Liver (tissue), 9 donors: Measurements from ENCODE around the gene DSCAML1. TPM values are rescaled to one million over a fixed set of nuclear protein-coding genes. Genes with fewer than 3 reads are reported as not detected.

Experiments used
- DNase-seq: peaks from one replicate; pipeline ENCODE4 v3.0.0-alpha.2; 2017; ENCODE audit warnings: low spot score
- H3K27ac ChIP-seq, 2 donors: one replicate each; pipeline ENCODE4 v1.7.0; 2013; ENCODE audit warnings: inconsistent platforms in 2 of 2, low read length in 2 of 2, control low read depth in 1 of 2, low read depth in 1 of 2, mild to moderate bottlenecking in 1 of 2
- H3K27me3 ChIP-seq, 4 donors: one replicate each; pipeline versions ENCODE4 v1.6.1 to v1.7.0; 2013; ENCODE audit warnings: low read length in 3 of 4, inconsistent platforms in 1 of 4, mild to moderate bottlenecking in 1 of 4, moderate library complexity in 1 of 4; ENCODE audit not compliant: control insufficient read depth in 4 of 4, insufficient read depth in 4 of 4
- H3K36me3 ChIP-seq, 4 donors: one replicate each; pipeline versions ENCODE4 v1.6.1 to v1.7.0; 2013; ENCODE audit warnings: low read length in 3 of 4, mild to moderate bottlenecking in 3 of 4, low read depth in 1 of 4, moderate library complexity in 1 of 4; ENCODE audit not compliant: control insufficient read depth in 4 of 4, insufficient read depth in 3 of 4
- H3K4me1 ChIP-seq, 4 donors: one replicate each; pipeline versions ENCODE4 v1.6.1 to v1.7.0; 2013; ENCODE audit warnings: low read length in 3 of 4, mild to moderate bottlenecking in 3 of 4, moderate library complexity in 1 of 4; ENCODE audit not compliant: control insufficient read depth in 4 of 4, insufficient read depth in 4 of 4
- H3K4me3 ChIP-seq, 3 donors: one replicate each; pipeline versions ENCODE4 v1.6.1 to v1.7.0; 2013; ENCODE audit warnings: low read length in 3 of 3, control low read depth in 1 of 3, low read depth in 1 of 3, mild to moderate bottlenecking in 1 of 3
- H3K9ac ChIP-seq, 2 donors: one replicate each; pipeline ENCODE4 v1.7.0; 2013; ENCODE audit warnings: low read length in 2 of 2, mild to moderate bottlenecking in 2 of 2, moderate library complexity in 2 of 2, control low read depth in 1 of 2, low read depth in 1 of 2
- H3K9me3 ChIP-seq, 4 donors: one replicate each; pipeline versions ENCODE4 v1.6.1 to v1.7.0; 2013; ENCODE audit warnings: low read length in 3 of 4; ENCODE audit not compliant: control insufficient read depth in 4 of 4
- EGR1 ChIP-seq, 2 donors: IDR thresholded peaks; 2 replicates each; pipeline ENCODE4 v1.6.1; 2016 to 2018; ENCODE audit warnings: antibody characterized with exemption in 2 of 2, low read depth in 2 of 2
- FOXA1 ChIP-seq: IDR thresholded peaks from 2 replicates; pipeline ENCODE4 v1.6.1; 2016; ENCODE audit warnings: antibody characterized with exemption
- FOXA2 ChIP-seq: IDR thresholded peaks from 2 replicates; pipeline ENCODE4 v1.6.1; 2016; ENCODE audit warnings: antibody characterized with exemption
- GABPA ChIP-seq, 2 donors: IDR thresholded peaks in 1 of 2; conservative IDR thresholded peaks in 1 of 2; 2 replicates each; pipeline ENCODE4 v1.6.1; 2016; ENCODE audit warnings: antibody characterized with exemption in 2 of 2, mild to moderate bottlenecking in 1 of 2, moderate library complexity in 1 of 2
- HNF4A ChIP-seq, 2 donors: conservative IDR thresholded peaks; 2 replicates each; pipeline ENCODE4 v1.6.1; 2016; ENCODE audit warnings: antibody characterized with exemption in 2 of 2, mild to moderate bottlenecking in 2 of 2
- HNF4G ChIP-seq: IDR thresholded peaks from 2 replicates; pipeline ENCODE4 v1.6.1; 2016; ENCODE audit warnings: antibody characterized with exemption
- JUND ChIP-seq, 2 donors: IDR thresholded peaks; 2 replicates each; pipeline ENCODE4 v1.6.1; 2016; ENCODE audit warnings: antibody characterized with exemption in 2 of 2
- RAD21 ChIP-seq, 2 donors: IDR thresholded peaks; 2 replicates each; pipeline ENCODE4 v1.6.1; 2016; ENCODE audit warnings: antibody characterized with exemption in 2 of 2, mild to moderate bottlenecking in 2 of 2
- RXRA ChIP-seq, 2 donors: IDR thresholded peaks; 2 replicates each; pipeline ENCODE4 v1.6.1; 2017 to 2018; ENCODE audit warnings: antibody characterized with exemption in 2 of 2, mild to moderate bottlenecking in 1 of 2
- SP1 ChIP-seq: IDR thresholded peaks from 2 replicates; pipeline ENCODE4 v1.6.1; 2018; ENCODE audit warnings: antibody characterized with exemption, mild to moderate bottlenecking
- TAF1 ChIP-seq: conservative IDR thresholded peaks from 2 replicates; pipeline ENCODE4 v1.6.1; 2016; ENCODE audit warnings: antibody characterized with exemption, mild to moderate bottlenecking
- ZBTB33 ChIP-seq: IDR thresholded peaks from 2 replicates; pipeline ENCODE4 v1.6.1; 2016; ENCODE audit warnings: antibody characterized with exemption
- WGBS: extraction: QIAGEN DNeasy Blood & Tissue Kit; methylation state at CpG from one replicate; pipeline ENCODE4 v1.1.7; 2013; 5-methylcytosine and 5-hydroxymethylcytosine counted together
- polyA plus RNA-seq, 2 donors: library from polyadenylated mRNA; stranded (reverse) in 1 of 2; unstranded in 1 of 2; fragments of 200-250 nt in 1 of 2; fragments of >200 nt in 1 of 2; fragmentation: Nextera tagmentation in 1 of 2; extraction: Ambion mirVana in 1 of 2; gene quantifications; one replicate each; pipeline versions ENCODE4 v1.2.1 to v1.2.3, GENCODE V29; 2013 to 2015
- total RNA-seq, 2 donors: library from RNA; depleted of rRNA; stranded (reverse); fragments of >200 nt; gene quantifications; one replicate each; pipeline ENCODE4 v1.2.3, GENCODE V29; 2014
- TF ChIP-seq, protein P1 (sequence below): fragments of 150-350 bp; IDR thresholded peaks from 2 replicates; pipeline ENCODE4 v1.5.1; 2017; ENCODE audit warnings: improper control_type of control experiment, low read depth, low read length; ENCODE audit not compliant: missing input control
- TF ChIP-seq, protein P2 (sequence below): IDR thresholded peaks from 2 replicates; pipeline ENCODE4 v1.6.1; 2016; ENCODE audit warnings: antibody characterized with exemption
- TF ChIP-seq, protein P3 (sequence below): IDR thresholded peaks from 2 replicates; pipeline ENCODE4 v1.6.1; 2016; ENCODE audit warnings: antibody characterized with exemption
- TF ChIP-seq, protein P4 (sequence below): IDR thresholded peaks from 2 replicates; pipeline ENCODE4 v1.6.1; 2016; ENCODE audit warnings: antibody characterized with exemption, mild to moderate bottlenecking
- donor health status: healthy.
- donor health status: healthy.
- donor health status: healthy.
- donor health status: healthy.
- donor health status: healthy.

Gene DSCAML1
- total and polyA plus RNA-seq, 4 donors: 0.07 to 0.42 (median 0.20) TPM

DNA sequence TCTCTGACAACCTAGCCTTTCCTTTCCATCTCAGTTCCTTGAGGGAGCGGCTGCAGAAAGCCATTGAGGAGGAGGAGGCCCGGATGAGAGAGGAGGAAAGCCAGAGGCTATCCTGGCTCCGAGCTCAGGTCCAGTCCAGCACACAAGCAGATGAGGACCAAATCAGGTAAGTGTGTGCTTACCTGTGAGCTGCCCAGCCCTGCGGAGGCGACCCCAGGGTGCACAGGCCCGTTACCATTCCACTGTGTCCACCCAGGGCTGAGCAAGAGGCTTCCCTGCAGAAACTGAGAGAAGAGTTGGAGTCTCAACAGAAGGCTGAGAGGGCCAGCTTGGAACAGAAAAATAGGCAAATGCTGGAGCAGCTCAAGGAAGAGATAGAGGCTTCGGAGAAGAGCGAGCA is 406.3 kb downstream of the DSCAML1 start:
- Histone ChIP-seq H3K4me3 (no peak overlapping the region), H3K27ac (no peak overlapping the region), H3K9me3 (no peaks in the 10 kb centered on the region), H3K4me1 (no peaks in the 10 kb centered on the region), H3K36me3 (peaks cover 13 to 61% (median 27%) of the 10 kb centered on the region in 4 donors), H3K27me3 (no peaks in the 10 kb centered on the region), H3K9ac (no peak overlapping the region)
- TF ChIP-seq, protein P1, sequence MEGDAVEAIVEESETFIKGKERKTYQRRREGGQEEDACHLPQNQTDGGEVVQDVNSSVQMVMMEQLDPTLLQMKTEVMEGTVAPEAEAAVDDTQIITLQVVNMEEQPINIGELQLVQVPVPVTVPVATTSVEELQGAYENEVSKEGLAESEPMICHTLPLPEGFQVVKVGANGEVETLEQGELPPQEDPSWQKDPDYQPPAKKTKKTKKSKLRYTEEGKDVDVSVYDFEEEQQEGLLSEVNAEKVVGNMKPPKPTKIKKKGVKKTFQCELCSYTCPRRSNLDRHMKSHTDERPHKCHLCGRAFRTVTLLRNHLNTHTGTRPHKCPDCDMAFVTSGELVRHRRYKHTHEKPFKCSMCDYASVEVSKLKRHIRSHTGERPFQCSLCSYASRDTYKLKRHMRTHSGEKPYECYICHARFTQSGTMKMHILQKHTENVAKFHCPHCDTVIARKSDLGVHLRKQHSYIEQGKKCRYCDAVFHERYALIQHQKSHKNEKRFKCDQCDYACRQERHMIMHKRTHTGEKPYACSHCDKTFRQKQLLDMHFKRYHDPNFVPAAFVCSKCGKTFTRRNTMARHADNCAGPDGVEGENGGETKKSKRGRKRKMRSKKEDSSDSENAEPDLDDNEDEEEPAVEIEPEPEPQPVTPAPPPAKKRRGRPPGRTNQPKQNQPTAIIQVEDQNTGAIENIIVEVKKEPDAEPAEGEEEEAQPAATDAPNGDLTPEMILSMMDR: no peak
- no peak for TF ChIP-seq EGR1 (IDR thresholded peaks at IDR 0.05; ENCODE audit: low read depth in 2 of 2)
- no peak for TF ChIP-seq RXRA (IDR thresholded peaks at IDR 0.05)
- DNase-seq: no peak
- WGBS: 98% methylated on average over 8 of the region's 8 CpGs

DNA sequence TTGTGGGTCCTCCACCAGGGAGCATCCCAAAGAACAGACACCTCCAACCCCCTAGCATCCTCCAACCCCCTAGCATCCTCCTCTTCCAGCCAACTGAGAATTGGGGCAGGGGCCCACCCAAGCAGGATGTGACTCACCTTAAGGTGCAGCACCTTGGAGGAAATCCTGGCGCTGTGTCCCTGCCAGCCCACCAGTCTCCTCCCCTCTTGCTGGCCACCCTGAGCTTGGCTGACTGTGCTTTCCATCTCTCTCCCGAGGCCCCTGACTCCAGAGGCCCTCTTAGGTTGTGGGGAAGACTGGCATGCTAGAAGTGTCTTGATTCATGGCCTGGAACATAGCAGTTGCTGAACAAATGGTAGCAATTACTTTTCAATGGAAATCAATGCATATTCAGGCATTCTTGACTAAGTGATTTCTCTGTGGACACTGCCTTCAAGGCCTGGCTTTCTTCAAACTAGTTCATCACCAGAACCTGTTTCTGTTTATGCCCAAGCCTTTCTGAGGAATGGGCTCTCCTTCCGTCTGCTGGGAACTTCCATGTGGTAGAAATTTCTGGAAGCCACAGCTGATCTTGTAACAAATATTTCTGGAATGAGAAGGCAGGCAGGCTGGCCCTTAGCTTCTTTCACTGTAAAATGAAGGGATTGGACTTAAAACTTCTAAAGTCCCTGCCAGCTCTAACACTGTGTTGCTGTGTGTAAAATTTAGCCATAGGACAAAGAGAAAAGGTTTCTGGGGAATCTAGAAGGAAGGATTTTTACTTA is 408.8 kb downstream of the DSCAML1 start:
- WGBS: 97% methylated on average over 3 of the region's 3 CpGs
- Histone ChIP-seq H3K27me3 (no peaks in the 10 kb centered on the region), H3K4me1 (no peaks in the 10 kb centered on the region), H3K9me3 (no peaks in the 10 kb centered on the region), H3K4me3 (no peak overlapping the region), H3K27ac (no peak overlapping the region), H3K9ac (no peak overlapping the region), H3K36me3 (peaks cover 11 to 63% (median 23%) of the 10 kb centered on the region in 4 donors)
- no peak for DNase-seq
- TF ChIP-seq SP1 (no peak), FOXA2 (no peak), HNF4A (conservative IDR thresholded peaks at IDR 0.05) (no peak), RAD21 (IDR thresholded peaks at IDR 0.05) (no peak), ZBTB33 (no peak), JUND (IDR thresholded peaks at IDR 0.05) (no peak), RXRA (IDR thresholded peaks at IDR 0.05) (no peak), EGR1 (IDR thresholded peaks at IDR 0.05; ENCODE audit: low read depth in 2 of 2) (no peak), GABPA (IDR thresholded peaks at IDR 0.05 in 1 of 2, conservative IDR thresholded peaks at IDR 0.05 in 1 of 2) (no peak), HNF4G (no peak), FOXA1 (no peak), TAF1 (no peak)
- TF ChIP-seq, protein P2, sequence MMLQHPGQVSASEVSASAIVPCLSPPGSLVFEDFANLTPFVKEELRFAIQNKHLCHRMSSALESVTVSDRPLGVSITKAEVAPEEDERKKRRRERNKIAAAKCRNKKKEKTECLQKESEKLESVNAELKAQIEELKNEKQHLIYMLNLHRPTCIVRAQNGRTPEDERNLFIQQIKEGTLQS: no peak
- TF ChIP-seq, protein P3, sequence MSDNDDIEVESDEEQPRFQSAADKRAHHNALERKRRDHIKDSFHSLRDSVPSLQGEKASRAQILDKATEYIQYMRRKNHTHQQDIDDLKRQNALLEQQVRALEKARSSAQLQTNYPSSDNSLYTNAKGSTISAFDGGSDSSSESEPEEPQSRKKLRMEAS: no peak
- TF ChIP-seq, protein P4, sequence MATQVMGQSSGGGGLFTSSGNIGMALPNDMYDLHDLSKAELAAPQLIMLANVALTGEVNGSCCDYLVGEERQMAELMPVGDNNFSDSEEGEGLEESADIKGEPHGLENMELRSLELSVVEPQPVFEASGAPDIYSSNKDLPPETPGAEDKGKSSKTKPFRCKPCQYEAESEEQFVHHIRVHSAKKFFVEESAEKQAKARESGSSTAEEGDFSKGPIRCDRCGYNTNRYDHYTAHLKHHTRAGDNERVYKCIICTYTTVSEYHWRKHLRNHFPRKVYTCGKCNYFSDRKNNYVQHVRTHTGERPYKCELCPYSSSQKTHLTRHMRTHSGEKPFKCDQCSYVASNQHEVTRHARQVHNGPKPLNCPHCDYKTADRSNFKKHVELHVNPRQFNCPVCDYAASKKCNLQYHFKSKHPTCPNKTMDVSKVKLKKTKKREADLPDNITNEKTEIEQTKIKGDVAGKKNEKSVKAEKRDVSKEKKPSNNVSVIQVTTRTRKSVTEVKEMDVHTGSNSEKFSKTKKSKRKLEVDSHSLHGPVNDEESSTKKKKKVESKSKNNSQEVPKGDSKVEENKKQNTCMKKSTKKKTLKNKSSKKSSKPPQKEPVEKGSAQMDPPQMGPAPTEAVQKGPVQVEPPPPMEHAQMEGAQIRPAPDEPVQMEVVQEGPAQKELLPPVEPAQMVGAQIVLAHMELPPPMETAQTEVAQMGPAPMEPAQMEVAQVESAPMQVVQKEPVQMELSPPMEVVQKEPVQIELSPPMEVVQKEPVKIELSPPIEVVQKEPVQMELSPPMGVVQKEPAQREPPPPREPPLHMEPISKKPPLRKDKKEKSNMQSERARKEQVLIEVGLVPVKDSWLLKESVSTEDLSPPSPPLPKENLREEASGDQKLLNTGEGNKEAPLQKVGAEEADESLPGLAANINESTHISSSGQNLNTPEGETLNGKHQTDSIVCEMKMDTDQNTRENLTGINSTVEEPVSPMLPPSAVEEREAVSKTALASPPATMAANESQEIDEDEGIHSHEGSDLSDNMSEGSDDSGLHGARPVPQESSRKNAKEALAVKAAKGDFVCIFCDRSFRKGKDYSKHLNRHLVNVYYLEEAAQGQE: no peak
